SIG-M5 (cell line): ENCODE measurements around the gene SMARCB1.

ENCODE experiments used
- DNase-seq: peaks from one replicate; lab custom pipeline; 2025; lab: John Stamatoyannopoulos, UW

Gene SMARCB1

DNA sequence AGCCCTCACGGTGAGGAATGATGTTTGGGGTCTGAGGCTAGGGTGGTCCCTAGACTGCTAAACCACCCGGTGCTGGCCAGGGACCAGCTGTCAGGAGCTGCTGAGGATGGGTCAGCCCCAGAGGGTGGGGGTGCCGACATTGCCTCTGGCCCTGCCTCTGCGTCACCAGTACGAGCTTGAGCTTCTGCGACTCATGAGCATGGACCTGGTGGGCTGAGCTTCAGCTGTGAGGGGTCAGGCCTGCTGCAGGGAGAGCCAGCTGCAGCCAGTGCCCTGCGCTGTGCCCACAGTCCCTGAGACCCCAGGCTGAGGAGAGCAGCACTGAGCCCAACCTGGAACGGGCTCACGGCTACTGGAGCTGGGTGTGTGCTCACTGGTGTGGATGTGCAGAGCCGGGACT is 45.0 kb downstream of the SMARCB1 start:
- DNase-seq: no peak

DNA sequence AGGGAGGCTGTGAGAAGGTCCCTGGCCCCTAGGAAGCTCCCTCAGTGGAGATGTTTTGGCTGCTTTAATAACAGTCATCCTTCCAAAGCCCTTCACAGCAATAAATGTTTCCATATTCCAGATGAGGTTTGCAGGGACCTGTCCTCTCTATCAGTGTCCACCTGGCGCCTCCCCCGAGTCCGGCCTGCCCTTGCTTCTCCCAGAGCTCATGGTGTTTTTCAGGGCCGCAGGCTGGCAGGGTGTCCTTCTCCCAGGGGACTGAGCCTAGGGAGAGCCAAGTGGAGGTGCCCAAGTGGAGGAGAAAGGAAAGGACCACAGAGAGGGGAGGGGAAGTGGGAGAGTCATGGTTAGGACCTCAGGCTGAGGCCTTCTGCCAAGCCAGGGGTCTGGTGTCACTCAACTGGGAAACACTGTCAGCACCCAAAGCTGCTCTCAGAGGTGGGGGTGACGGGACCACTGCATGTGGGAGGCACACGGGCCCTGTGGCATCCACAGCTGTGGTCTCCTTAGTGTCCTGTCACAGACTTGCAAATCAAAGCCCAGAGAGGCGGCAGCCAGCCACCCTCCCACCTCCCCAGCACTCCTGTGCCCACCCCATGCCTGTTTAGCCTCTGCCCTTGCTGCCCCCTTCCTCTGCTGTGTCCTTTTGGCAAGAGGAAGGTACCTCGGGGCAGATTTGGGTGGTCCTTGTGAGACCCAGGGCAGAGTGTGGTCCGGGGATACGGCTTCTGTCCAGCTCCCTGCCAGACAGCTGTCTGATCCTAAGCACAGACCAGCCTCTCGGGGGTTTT is 45.7 kb downstream of the SMARCB1 start:
- DNase-seq: no peak

DNA sequence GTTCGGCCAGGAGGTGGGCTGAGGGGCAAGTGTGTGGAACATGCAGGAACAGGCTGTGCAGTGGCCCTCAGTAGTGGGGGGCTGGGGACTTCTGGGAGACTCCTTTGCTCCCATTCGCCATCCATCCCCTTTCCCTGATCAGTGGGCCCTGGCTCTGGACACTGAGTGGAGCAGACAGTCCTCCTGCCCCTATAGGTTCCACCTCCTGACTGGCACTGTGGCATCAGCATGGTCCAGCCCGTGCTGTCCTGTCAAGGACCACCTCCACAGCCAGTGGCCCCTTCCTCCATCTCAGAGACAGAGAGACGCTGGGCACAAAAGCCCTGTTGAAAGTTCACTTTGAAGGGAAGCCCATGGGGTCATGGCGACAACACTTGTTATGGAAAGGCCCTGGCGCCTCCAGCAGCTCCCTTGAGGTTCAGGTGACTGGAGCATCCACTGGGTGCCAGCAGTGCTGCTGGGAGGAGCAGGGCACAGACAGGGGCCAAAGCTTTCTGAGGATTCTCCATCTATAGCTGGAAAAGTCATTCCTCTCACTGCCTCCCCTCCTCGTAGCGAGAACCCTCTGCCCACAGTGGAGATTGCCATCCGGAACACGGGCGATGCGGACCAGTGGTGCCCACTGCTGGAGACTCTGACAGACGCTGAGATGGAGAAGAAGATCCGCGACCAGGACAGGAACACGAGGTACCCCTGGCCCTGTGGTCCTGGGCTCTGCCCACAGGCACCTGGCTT is 46.4 kb downstream of the SMARCB1 start:
- DNase-seq: no peak

DNA sequence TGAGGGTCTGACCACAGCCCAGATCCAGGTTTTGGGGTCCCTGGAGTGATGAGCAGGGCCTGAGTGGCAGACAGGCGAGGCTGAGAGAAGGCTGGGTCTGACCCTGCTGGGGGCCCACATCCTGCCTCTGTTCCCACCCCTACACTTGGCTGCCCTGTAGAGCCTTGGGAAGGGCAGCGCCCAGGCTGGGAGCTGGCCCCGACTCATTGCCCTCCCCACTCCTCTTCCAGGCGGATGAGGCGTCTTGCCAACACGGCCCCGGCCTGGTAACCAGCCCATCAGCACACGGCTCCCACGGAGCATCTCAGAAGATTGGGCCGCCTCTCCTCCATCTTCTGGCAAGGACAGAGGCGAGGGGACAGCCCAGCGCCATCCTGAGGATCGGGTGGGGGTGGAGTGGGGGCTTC is 47.1 kb downstream of the SMARCB1 start:
- no peak for DNase-seq

DNA sequence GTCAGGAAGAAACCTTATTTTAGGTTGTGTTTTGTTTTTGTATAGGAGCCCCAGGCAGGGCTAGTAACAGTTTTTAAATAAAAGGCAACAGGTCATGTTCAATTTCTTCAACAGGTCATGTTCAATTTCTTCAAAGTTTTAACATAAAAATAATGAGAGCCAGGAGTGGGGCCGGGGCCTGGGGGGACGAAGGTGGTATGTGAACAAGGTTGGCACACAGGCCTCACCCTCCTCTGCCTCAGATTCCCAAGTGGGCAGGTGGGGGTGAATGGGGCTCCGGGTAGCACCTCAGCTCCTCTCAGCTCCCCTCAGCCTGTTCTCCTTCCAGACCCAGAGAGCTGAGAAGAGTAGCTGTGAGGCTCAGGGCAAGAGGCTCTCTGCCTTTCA is 47.6 kb downstream of the SMARCB1 start:
- DNase-seq: no peak

DNA sequence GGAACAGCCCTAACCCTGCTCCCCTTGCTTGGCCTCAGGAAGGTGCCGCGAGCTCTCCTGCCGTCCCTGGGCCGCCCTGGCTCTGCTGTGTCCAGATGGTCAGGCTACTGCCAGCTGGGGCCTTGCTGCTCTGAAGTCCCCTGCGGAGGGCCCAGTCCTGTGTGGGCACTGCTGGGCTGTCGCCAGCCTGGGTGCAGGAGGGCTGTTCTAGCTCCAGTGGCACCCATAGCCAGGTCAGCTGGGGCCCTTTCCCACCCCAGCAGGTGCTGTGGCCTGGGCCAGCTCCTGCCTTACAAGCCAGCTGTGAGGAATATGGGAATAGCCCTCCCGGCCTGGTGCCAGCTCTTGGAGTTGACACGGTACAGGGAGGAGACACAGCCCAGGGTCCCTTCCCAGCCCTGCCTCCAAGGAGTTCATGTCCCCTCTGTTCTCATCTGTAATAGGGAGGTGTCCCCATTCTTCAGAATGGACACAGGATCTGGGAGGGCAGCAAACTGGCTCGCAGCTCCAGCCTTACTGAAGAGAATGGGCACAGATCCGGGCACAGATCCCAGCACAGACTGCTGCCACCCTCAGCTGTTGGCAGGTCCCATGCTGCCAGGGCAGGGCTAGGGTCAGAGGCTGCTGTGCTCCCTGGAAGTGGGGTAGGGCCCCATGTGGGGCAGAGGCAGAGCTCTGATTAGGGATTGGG is 48.2 kb downstream of the SMARCB1 start:
- no peak for DNase-seq

DNA sequence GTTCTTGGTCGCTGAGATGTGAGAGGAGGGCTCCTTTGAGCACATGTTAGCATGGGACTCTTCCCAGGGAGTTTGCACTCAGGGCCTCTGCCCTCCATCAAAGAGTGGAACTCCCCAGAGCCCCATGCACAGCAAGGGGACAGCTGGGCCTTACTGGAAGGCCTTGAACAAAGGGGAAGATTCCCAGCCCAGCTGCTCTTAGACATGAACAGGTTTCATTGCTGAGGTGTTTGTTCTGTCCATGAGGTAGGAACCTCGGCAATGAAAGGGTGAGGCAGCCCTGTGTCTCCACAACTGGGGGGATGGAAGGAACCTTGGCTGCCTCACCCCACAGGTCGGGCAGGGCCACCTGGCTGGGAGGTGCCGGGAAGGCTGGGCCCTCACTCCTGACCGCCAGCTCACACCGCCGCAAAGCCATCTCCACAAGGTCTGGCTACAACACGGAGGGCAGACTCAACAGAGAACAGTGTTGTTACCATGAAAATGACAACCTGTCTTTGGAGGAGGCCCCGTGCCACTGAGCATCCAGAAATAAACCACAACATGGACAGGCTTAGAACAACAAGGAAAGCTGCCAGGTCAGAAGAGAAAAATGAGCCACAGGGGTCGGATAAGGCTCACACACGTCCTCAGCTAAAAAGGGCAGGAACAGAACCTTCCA is 48.8 kb downstream of the SMARCB1 start:
- DNase-seq: no peak

DNA sequence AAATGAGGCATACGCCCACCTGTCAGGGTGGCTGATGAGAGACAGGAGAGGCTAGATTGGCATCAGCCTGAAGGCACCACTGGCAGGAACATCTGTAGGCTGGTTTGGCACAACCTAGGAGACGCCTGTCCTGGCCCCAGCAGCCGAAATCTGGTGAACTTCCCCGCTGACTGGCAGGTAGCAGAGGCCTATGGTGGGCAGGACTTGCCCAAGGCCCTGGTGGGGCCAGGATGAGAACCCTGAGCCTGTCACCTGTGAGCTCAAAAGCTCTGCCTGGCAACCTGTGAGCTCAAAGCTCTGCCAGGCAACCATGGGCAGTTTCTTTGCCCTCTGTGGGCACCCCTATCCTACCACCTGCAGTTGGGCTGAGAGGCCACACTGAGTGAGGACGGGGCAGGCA is 49.5 kb downstream of the SMARCB1 start:
- DNase-seq: no peak

DNA sequence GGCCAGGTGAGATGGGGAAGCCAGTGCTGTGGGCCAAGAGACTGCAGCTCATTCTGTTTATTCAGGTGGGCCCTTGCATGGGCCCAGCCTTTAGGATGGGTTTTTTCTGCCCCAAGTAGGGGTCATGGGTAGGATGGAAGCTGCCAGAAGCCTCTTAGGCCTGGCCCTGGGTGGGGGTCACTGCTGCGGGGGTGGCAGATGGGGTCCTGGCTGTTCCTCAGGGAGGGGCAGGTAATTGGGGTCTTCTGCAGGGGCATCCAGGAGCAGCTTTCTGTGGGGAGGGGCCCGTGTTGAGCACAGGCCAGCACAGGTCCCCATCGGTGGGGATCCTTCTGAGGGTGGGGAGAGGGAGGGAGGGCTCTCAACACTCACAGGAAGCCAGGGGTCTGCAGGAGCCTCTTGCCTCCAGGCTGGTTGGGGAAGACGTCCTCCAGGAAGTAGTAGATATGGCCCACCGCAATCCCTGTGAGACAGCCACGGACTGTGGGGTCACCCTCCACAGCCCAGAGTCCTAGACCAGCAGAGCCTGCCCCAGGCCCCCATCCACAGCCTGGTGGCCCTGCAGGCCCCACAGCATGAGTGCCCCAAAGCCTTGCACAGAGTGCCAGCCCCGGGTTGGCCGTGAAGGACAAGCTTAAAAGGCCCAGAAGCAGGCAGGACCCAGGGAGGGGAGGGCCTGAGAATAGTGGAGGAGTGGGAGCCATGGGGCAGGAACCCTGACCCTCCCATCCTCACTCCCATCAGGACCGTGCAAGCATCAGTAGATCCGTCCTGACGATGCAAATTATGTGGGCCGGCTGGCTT is 50.1 kb downstream of the SMARCB1 start:
- no peak for DNase-seq

DNA sequence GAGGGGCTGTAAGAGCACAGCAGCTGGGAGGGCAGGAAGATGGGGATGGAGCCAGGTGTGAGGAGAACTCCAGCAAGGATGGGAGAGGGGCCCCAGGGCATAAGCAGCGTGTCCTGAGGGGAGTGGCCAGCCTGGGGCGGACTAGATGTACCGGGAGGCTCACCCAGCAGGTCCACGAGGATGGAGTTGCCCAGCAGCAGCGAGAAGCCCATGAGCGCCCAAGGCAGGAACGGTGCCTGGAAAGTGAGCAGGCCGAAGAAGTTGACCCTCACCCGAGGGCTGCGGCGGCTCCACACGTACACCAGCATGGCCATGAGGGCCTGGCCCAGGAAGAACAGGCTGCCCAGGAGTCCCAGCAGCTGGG is 50.7 kb downstream of the SMARCB1 start:
- no peak for DNase-seq

DNA sequence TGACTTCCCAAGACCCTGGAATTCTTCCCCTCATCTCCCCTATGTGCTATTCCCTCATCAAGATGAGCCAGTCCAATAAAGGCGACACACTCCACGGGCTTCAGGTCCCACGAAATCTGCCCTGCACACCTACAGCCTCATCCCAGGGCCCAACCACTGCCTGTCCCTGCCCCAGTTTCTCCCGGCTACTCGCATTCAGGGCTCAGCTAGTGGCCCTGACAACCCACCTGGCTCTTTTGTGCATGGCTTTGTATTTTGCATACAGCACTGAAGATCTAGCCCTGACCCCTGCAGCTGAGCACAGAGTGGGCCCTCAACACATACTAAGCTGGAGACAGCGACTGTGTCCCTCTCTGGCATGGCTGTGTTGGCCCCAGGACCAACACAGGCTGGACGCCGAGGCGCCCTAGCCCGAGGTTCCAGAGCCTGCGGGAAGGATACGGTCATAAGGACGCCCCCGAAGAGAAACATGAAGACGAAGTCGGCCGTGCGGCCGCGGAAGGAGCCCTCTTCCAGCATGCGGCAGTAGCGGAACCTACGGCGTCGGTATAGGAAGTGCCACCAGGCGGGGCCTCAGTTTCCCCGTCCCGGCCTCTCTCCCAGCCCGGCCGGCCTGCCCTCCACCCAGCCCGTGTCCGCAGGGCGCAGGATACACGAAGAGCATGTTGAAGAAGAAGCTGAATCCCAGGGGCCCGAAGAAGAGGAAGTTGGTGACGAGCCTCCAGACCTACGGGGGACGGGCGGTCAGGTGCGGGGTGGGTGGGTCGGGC is 51.3 kb downstream of the SMARCB1 start:
- DNase-seq: no peak

DNA sequence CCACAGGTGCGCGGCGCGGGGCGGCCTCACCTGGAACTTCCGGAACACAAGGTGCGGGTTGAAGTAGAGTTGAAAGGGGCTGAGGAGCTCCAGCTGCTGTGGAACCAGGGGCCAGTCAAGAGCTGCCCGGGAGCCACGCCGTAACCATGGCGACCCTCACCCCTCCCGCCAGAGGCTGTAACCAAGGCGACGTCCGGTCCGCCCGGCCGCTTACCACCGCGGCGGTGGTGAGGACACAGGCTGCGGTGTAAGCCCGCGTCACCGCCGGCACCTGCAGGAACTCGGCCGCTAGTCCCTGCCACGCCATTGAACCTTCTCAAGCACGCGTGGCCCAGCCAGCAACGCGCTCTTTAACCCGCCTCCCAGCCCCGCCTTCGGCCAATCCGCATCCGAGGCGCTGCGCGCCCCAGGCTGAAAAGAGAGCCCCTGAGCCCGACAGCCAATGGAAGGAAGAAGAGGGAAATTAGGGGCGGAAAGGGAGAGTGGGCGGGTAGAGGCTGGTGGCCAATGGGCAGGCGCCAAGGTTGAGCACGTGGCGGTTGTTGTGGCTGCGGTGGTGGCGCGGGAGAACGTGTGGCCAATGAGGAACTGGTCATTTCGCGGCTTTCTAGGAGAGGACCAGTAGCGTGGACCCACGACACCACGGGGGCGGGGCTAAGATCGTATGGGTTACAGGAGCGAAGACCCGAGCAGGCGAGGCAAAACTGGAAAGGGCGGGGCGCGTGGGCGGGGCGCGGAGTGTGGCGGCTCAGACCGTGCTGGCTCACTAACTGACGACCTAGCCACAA is 52.1 kb downstream of the SMARCB1 start, which contains the start of gene DERL3:
DERL3 (minus strand) TSS at position 326 of the 788 bp plus-strand sequence; CDS start at position 307, 19 bp downstream.
- DNase-seq: peak; percentile 97

DNA sequence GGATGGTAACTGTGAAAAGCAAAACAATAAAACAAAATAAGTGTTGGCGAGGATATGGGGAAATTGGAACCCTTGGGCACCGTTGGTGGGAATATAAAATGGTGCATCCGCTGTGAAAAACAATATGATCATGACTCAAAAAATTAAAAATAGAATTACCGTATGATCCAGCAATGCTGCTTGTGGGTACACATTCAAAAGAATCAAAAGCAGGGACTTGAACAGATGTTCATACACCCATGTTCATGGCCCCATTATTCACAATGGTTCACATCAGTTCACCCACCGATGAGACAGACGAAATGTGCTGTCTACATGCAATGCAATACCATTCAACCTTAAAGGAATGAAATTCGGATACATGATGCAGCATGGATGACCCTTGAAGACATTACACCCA is 53.3 kb downstream of the SMARCB1 start:
- DNase-seq: no peak

DNA sequence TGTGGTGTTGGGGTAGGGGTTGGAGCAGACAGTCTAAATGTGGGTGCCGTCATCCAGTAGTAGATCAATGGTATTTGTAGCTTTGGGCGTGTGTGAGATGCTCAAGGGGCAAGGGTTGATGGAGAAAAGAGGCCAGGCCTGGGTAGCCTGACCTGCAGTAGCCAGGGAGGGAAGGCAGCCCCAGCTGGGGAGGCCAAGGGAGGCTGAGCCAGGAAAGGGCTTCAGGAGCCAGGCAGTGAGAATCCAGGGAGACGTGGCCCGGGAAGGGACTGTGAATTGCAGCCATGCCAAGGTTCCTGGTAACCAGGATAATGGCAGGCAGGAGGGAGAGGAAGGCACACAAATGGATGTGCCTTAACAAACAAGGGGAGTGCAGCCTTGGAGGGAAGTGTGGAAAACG is 54.5 kb downstream of the SMARCB1 start:
- DNase-seq: no peak

DNA sequence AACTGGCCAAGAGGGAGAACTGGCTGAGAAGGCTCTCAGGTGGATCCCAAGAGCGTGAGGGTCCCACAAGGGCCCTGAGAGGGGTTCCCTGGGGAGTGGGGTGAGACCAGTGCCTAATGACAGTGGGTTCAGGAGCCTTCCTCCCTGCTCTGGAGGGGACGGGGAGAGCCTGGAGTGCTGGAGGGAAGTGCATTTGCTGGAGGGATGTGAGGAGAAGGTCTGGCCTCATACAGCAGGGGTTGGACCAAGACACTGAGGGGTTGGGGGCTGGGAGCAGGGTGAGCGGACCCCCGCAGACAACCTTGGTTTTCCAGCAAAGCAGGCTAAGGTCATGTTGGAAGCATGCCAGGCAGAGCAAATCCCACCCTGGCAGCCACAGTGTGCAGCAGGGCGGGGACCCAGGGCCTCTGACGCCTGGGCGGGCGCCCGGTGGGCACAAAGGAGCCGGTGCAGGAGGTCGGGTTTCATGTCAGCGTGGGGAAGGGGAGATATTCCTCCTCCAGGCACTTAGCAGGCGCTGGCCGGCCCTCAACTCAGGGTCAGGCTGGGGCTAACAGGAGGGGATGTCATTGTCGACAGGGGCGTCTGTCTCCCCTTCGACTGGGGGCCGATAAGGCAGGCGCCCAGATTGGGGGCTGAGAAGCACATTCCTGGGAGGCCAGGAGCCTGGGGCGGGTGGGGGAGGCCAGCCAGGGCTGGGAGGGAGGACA is 55.1 kb downstream of the SMARCB1 start:
- DNase-seq: no peak

DNA sequence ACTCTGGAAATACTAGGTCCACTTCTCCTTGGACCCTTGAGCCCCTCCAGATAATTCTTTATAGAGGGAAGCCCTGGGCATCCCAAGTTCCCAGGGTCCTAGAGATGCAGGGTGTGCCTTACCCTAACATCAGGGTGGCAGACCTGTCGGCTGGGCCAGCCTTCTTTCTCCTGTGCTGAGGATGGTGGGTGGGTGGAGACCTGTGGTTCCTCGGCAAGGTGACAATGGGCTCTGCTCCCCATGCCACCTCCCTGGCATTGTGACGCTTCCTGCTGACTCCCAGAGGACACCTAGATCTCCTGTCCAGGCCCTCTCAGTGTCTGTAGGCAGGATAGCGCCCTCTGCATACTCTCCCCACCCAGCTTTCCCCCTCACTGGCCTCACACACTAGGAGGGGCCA is 55.8 kb downstream of the SMARCB1 start:
- no peak for DNase-seq

DNA sequence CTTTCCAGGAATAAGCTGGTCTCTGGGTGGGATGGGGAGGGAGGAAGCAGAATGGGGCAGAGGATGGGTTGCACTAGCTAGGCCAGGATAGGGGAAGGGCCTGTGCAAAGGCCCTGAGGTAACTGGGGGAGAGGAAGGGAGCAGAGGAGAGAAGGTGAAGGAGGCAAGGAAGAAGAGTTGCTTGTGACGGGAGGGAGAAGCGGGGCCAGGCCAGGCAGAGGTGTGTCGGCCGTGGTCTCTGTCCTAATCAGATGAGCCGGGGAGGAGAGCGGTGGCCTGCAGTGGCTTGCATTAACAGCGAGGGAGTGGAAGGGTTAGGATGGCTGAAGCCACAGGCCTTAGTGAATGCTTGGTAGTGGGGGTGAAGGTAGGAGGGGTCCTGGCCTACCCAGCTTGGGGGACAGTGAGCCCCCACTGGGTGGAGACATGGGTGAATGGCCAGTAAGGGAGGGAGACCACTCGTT is 58.0 kb downstream of the SMARCB1 start:
- no peak for DNase-seq

DNA sequence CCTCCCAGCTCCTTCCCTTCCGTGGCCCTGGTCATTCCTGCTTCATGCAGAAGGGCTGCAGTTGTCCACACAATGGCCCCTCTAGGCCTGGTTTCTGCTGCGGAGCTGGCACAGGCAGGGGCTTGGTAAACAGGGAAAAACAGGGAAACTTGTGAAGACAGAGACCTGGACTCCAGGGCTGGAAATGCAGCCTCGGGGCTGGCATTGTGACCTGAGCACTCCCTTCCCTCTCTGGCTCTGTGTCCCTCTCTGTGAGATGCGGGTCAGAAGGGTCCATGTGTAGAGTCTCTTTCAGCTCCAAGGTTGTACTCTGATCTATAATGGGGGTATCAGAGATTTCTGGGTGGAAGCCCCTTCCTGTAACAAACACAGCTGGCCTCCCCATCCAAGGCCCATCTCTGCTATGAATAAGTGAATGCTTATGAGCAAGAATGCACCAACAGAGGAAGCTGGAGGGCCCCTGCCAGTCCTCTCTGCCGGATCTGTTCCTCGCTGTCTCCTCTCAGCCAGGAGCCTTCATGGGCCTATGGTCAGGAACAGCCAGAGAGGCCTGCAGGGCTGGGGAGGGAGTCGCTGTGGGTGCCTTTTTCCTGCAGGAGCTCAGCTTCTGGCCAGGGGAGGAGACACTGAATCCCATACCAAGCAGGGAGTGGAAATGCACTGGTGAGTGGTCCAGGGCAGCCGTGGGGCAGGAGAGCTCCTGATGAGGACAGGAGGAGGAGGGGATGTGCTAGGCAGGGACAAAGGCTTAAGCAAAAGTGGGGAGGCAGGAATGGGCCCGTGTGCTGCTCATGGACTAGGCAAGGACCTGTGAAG is 58.7 kb downstream of the SMARCB1 start:
- DNase-seq: no peak
